ENCODE results near the gene ITIH4. TPM values are rescaled to one million over a fixed set of nuclear protein-coding genes. Genes with fewer than 3 reads are reported as not detected.

The ITIH4 gene
- total RNA-seq, 3 donors from 2014 or later, result 1.9 to 6.0 (median 4.3) TPM

GRCh38 chr3:52791928-52792327, 38.5 kb downstream of the ITIH4 start:
- Histone ChIP-seq H3K4me1 (ENCODE audit: low read depth) (no peaks in the 10 kb centered on the region), H3K4me3 (no peak overlapping the region), H3K9me3 (no peaks in the 10 kb centered on the region), H3K36me3 (ENCODE audit: low read depth) (no peaks in the 10 kb centered on the region)
- TF ChIP-seq CTCF (IDR thresholded peaks at IDR 0.05), result no peak
- ATAC-seq, result no peak
- DNase-seq, result peak in 1 of 3 donors; percentile 9
- intact Hi-C loops (cut with DNase I, micrococcal nuclease), result no loop called here

- H3K4me1 ChIP-seq (ENCODE audit: low read depth), result no peaks in the 10 kb centered on the region
- no peaks in the 10 kb centered on the region for H3K9me3 ChIP-seq
- DNase-seq, result peak in 1 of 3 donors; percentile 37
- ATAC-seq, result no peak
- intact Hi-C loops (cut with DNase I, micrococcal nuclease), result no loop called here
- H3K4me3 ChIP-seq, result no peak overlapping the region
- no peaks in the 10 kb centered on the region for H3K36me3 ChIP-seq (ENCODE audit: low read depth)
- TF ChIP-seq CTCF (IDR thresholded peaks at IDR 0.05), result no peak
Measured at GRCh38 chr3:52791366-52791765, 39.1 kb downstream of the ITIH4 start.

- no peak overlapping the region for H3K4me3 ChIP-seq
- no peaks in the 10 kb centered on the region for H3K36me3 ChIP-seq (ENCODE audit: low read depth)
- intact Hi-C loops (cut with DNase I, micrococcal nuclease), result no loop called here
- H3K9me3 ChIP-seq, result no peaks in the 10 kb centered on the region
- DNase-seq (peak in 1 of 3 donors; percentile 19), ATAC-seq (no peak)
- H3K4me1 ChIP-seq (ENCODE audit: low read depth), result no peaks in the 10 kb centered on the region
- TF ChIP-seq CTCF (IDR thresholded peaks at IDR 0.05), result no peak
Measured at GRCh38 chr3:52790741-52791140, 39.7 kb downstream of the ITIH4 start.

GRCh38 chr3:52790337-52790736, 40.1 kb downstream of the ITIH4 start:
- intact Hi-C loops (cut with DNase I, micrococcal nuclease), result no loop called here
- Histone ChIP-seq H3K36me3 (ENCODE audit: low read depth) (no peaks in the 10 kb centered on the region), H3K4me1 (ENCODE audit: low read depth) (no peaks in the 10 kb centered on the region), H3K4me3 (no peak overlapping the region), H3K9me3 (no peaks in the 10 kb centered on the region)
- no peak for TF ChIP-seq CTCF (IDR thresholded peaks at IDR 0.05)
- ATAC-seq, result no peak
- DNase-seq, result peak in 1 of 3 donors; percentile 32

- H3K4me1 ChIP-seq (ENCODE audit: low read depth), result no peaks in the 10 kb centered on the region
- no peak overlapping the region for H3K4me3 ChIP-seq
- H3K9me3 ChIP-seq, result no peaks in the 10 kb centered on the region
- no peaks in the 10 kb centered on the region for H3K36me3 ChIP-seq (ENCODE audit: low read depth)
- DNase-seq (peak in 1 of 3 donors; percentile 19), ATAC-seq (no peak)
- no peak for TF ChIP-seq CTCF (IDR thresholded peaks at IDR 0.05)
- intact Hi-C loops (cut with DNase I, micrococcal nuclease), result no loop called here
Measured at GRCh38 chr3:52789746-52790040, 40.8 kb downstream of the ITIH4 start.

All from mucosa of descending colon (tissue), 3 donors.